ENCODE results near the gene SH3BP5L. TPM values are rescaled to one million over a fixed set of nuclear protein-coding genes. Genes with fewer than 3 reads are reported as not detected.
A peak's percentile ranks its signal among the peaks of the same experiment; 100 is the strongest.
"Not testable (repeated sequence)": the region's sequence is repeated elsewhere in the genome, so short reads cannot be mapped to it uniquely, and the experiment has no call there.

Gene SH3BP5L
- total RNA-seq, 3 donors from 2014 or later: 27.2 to 31.0 (median 29.3) TPM

DNA sequence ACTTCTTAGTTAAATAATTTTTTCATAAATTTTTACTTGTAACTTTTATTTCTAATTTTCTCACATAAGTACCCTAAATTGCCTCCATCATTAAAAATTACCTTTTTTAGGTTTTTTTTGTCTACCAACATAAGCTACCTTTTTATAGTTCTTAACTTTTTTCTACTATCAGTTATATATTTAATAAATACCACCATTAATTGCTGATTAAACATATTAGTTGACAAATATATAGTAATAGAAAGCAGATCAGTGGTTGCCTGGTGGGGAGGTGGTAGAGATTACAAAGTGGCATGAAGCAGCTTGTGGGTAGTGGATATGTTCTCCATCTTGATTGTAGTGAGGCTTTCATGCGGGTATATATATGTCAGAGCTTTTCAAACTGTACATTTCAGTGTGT, 6.1 kb upstream of the SH3BP5L start:
- intact Hi-C loops (cut with DNase I, micrococcal nuclease): no loop called here

DNA sequence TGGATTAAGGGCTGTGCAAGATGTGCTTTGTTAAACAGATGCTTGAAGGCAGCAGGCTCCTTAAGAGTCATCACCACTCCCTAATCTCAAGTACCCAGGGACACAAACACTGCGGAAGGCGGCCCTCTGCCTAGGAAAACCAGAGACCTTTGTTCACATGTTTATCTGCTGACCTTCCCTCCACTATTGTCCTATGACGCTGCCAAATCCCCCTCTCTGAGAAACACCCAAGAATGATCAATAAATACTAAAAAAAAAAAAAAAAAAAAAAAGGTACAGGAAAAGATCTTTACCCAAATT, 5.0 kb upstream of the SH3BP5L start:
- H3K4me1 ChIP-seq (ENCODE audit: low read depth); H3K9me3 ChIP-seq; ATAC-seq; H3K4me3 ChIP-seq; H3K36me3 ChIP-seq (ENCODE audit: low read depth); DNase-seq; intact Hi-C loops (cut with DNase I, micrococcal nuclease): not testable (repeated sequence)

More for the DNA sequence above, 6.1 kb upstream of the SH3BP5L start:
- no peak for ATAC-seq
- H3K4me3 ChIP-seq: no peak overlapping the region
- TF ChIP-seq CTCF (IDR thresholded peaks at IDR 0.05): no peak
- no peaks in the 10 kb centered on the region for H3K36me3 ChIP-seq (ENCODE audit: low read depth)
- DNase-seq: no peak
- peaks cover 2% of the 10 kb centered on the region for H3K4me1 ChIP-seq (ENCODE audit: low read depth)
- no peaks in the 10 kb centered on the region for H3K9me3 ChIP-seq

DNA sequence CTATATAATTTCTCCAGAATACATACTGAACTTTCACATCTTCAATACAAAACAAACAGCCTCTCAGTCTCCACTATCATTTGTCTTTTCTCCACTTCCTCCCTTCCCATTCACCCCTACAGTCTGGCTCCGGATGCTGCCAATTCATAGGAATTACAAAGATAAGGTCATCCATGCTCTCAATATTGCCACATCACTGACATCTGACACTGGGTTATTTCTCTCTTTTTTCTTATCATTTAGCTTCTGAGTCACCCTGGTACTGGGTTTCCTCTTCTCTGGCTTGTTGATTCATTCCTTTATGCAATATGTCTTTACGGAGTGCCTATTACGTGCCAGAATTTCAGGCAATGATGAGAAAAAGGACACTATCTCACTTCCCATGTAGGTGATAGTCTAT, 3.1 kb upstream of the SH3BP5L start:
- no peak for ATAC-seq
- H3K4me3 ChIP-seq: no peak overlapping the region
- no peaks in the 10 kb centered on the region for H3K9me3 ChIP-seq
- DNase-seq: no peak
- TF ChIP-seq CTCF (IDR thresholded peaks at IDR 0.05): no peak
- intact Hi-C loops (cut with DNase I, micrococcal nuclease): no loop called here
- H3K4me1 ChIP-seq (ENCODE audit: low read depth): peaks cover 16% of the 10 kb centered on the region
- peaks cover 6% of the 10 kb centered on the region for H3K36me3 ChIP-seq (ENCODE audit: low read depth)

DNA sequence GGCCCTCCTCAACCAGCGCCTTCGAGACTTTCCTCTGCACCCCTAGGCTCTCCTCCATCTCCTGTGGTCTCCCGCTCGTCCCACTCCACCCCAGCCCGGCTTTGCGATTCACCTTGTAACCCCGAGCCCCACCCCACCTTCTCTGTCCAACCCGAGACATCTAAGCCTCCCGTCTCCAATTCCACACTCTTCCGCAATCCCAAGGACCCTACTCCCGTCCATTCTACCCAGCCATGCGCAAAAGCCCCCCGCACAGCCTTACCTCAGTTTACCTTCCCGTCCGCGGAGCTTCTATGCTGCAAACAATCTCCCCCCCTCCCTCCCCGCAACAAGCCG, 174 bp downstream of the SH3BP5L start:
- ATAC-seq (peak; percentile 5), DNase-seq (no peak)
- intact Hi-C loops (cut with DNase I, micrococcal nuclease): no loop called here
- H3K36me3 ChIP-seq (ENCODE audit: low read depth): peaks cover 6% of the 10 kb centered on the region
- peaks cover 36% of the 10 kb centered on the region for H3K4me1 ChIP-seq (ENCODE audit: low read depth)
- no peaks in the 10 kb centered on the region for H3K9me3 ChIP-seq
- peak overlapping the region; percentile 56 for H3K4me3 ChIP-seq
- TF ChIP-seq CTCF (IDR thresholded peaks at IDR 0.05): no peak

- peak overlapping the region; percentile 56 for H3K4me3 ChIP-seq
- H3K36me3 ChIP-seq (ENCODE audit: low read depth): peaks cover 6% of the 10 kb centered on the region
- DNase-seq (peak in 1 of 3 donors; percentile 67), ATAC-seq (no peak)
- intact Hi-C loops (cut with DNase I, micrococcal nuclease): no loop called here
- peaks cover 36% of the 10 kb centered on the region for H3K4me1 ChIP-seq (ENCODE audit: low read depth)
- TF ChIP-seq CTCF (IDR thresholded peaks at IDR 0.05): no peak
- H3K9me3 ChIP-seq: no peaks in the 10 kb centered on the region
These were observed 579 bp downstream of the SH3BP5L start for GRCh38 chr1:248825136-248825535.

- DNase-seq (no peak), ATAC-seq (no peak)
- Histone ChIP-seq H3K36me3 (ENCODE audit: low read depth) (peaks cover 6% of the 10 kb centered on the region), H3K9me3 (no peaks in the 10 kb centered on the region), H3K4me3 (no peak overlapping the region), H3K4me1 (ENCODE audit: low read depth) (peaks cover 36% of the 10 kb centered on the region)
- intact Hi-C loops (cut with DNase I, micrococcal nuclease): no loop called here
- no peak for TF ChIP-seq CTCF (IDR thresholded peaks at IDR 0.05)
These were observed 1.0 kb downstream of the SH3BP5L start for GRCh38 chr1:248824701-248825100.
